ENCODE data around the gene MSLN.

- TF ChIP-seq, protein P1, sequence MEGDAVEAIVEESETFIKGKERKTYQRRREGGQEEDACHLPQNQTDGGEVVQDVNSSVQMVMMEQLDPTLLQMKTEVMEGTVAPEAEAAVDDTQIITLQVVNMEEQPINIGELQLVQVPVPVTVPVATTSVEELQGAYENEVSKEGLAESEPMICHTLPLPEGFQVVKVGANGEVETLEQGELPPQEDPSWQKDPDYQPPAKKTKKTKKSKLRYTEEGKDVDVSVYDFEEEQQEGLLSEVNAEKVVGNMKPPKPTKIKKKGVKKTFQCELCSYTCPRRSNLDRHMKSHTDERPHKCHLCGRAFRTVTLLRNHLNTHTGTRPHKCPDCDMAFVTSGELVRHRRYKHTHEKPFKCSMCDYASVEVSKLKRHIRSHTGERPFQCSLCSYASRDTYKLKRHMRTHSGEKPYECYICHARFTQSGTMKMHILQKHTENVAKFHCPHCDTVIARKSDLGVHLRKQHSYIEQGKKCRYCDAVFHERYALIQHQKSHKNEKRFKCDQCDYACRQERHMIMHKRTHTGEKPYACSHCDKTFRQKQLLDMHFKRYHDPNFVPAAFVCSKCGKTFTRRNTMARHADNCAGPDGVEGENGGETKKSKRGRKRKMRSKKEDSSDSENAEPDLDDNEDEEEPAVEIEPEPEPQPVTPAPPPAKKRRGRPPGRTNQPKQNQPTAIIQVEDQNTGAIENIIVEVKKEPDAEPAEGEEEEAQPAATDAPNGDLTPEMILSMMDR (IDR thresholded peaks at IDR 0.05; ENCODE audit: borderline replicate concordance, extremely low read depth, low read length, poor library complexity, severe bottlenecking), result no peak
- no peak for TF ChIP-seq EZH2 (IDR thresholded peaks at IDR 0.05; ENCODE audit: borderline replicate concordance, low read depth, low read length, severe bottlenecking)
These were observed 28.2 kb upstream of the MSLN start for GRCh38 chr16:732332-732731.
